Epithelial cell of proximal tubule (primary cell): ENCODE data around the gene PGRMC2. TPM values are rescaled to one million over a fixed set of nuclear protein-coding genes. Genes with fewer than 3 reads are reported as not detected.

Source experiments
- DNase-seq: peaks from one replicate; pipeline ENCODE4 v3.0.0-alpha.2; 2011; ENCODE audit warnings: low read depth
- H3K4me3 ChIP-seq: 2 replicates; pipeline ENCODE4 v1.5.1; 2011; ENCODE audit warnings: low read depth, mild to moderate bottlenecking, low read length
- total RNA-seq: library from RNA; depleted of rRNA; stranded (reverse); fragments of >200 nt; gene quantifications from 2 replicates; pipeline ENCODE4 v1.2.3, GENCODE V29; 2015
- TF ChIP-seq, protein P1 (sequence below): conservative IDR thresholded peaks from 2 replicates; pipeline ENCODE4 v1.5.1; 2012; ENCODE audit warnings: low read depth, mild to moderate bottlenecking, low read length

Gene PGRMC2
- total RNA-seq, 1 donor from 2014 or later = 7.7 TPM

DNA sequence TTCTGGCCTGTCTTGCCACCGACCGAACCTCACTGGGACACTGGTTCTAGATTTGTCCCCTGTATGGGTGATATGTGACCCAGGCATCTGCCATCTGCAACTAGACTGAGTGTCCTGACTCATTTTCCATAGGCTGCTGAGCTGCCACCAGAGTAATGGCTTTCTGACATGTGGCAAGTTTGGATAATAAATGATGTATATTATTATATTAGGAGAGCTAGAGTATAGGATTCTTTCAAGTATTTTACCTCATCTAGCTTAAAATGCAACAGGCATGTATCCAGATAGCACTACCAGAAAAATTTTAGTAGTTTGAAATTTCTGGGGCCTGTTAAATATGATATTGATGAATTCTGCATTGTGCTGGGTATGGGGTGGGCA, 15.8 kb upstream of the PGRMC2 start:
- no peak for DNase-seq
- H3K4me3 ChIP-seq = no peak overlapping the region
- TF ChIP-seq, protein P1, sequence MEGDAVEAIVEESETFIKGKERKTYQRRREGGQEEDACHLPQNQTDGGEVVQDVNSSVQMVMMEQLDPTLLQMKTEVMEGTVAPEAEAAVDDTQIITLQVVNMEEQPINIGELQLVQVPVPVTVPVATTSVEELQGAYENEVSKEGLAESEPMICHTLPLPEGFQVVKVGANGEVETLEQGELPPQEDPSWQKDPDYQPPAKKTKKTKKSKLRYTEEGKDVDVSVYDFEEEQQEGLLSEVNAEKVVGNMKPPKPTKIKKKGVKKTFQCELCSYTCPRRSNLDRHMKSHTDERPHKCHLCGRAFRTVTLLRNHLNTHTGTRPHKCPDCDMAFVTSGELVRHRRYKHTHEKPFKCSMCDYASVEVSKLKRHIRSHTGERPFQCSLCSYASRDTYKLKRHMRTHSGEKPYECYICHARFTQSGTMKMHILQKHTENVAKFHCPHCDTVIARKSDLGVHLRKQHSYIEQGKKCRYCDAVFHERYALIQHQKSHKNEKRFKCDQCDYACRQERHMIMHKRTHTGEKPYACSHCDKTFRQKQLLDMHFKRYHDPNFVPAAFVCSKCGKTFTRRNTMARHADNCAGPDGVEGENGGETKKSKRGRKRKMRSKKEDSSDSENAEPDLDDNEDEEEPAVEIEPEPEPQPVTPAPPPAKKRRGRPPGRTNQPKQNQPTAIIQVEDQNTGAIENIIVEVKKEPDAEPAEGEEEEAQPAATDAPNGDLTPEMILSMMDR = no peak

DNA sequence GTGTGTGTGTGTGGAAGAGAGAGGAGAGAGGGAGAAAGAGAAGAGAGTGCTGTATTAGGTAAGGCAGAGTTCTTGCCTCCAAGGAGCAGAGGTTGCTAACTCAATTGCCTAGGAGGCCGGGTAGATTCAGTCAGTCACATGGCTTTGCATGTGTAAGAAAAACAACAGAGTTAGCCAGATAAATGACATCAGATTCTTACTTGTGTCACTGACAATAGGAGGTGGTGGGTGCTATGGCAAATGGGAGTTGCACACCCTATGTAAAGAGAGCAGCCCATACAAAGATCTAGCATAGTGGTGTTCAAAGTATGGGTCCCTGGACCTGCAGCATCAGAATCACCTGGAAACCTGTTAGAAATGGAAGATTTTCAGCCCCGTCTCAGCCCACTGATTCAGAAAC, 14.4 kb upstream of the PGRMC2 start:
- DNase-seq = no peak
- no peak overlapping the region for H3K4me3 ChIP-seq
- TF ChIP-seq, protein P1 = no peak

DNA sequence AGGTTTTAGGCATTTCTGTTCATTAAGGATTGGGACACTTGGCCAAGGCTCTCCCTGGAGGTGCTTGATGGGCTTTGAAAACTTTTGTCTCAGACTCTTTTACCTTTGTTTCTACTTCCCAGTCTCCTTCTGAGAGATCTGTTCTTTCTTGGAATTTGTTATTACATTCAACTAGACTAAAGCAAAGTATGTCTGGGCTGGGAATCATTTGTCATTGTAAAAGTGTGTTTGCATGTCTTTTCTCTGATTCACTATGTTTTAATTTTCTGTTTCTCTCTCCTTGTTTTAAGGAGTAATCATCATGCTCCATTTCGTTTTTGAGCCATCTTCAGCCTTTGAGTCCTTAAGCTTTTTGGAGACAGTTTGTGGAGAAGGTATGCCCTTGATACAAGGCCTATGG, 12.2 kb upstream of the PGRMC2 start:
- TF ChIP-seq, protein P1 = no peak
- DNase-seq = no peak
- H3K4me3 ChIP-seq = no peak overlapping the region

DNA sequence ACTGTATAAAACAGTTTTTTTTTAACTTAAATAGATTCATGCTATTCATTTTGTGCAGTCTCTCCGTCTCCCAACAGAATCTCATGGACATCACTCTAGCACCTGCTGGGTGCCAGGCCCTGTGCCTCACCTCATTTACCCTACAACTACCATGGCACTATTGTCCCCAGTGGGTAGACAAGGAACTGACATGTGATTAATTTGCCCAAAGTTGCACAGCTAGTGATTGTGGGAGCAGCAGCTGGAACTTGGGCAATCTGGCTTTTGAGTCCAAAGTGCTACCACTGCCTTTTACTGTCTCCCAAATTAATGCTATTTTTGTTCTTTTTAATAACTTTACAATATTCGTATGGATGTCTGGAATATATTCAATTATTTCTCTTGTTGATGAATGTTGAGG, 11.2 kb upstream of the PGRMC2 start:
- TF ChIP-seq, protein P1 = no peak
- no peak for DNase-seq
- no peak overlapping the region for H3K4me3 ChIP-seq

DNA sequence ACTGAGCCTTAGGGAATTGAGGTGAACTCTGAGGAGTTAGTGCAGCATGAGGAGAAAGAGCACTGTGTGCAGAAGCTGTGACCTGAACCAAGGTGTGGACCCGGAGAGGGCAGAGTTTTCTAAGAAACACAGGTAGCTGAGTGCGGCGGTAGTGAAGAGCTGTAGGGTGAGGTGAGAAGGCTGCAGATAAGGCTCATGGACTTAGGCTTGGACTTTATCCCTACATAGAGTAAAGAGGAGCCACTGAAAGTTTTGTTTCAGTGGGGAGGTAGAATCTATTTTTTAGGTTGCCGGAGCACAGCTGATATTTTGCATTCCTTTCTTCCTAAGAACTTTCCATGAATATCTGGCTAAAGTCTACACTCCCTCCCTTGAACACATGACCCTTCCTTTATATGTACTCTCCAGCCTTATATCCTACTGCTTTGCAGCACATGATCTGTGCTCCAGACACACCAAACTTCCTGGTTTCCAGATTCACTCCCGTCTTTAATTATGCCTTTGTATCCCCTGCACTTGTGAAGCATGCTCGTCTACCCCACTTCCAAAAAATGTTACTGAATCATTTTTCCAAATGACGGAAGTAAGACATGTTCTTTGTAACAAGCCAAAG, 10.6 kb upstream of the PGRMC2 start:
- TF ChIP-seq, protein P1 = no peak
- H3K4me3 ChIP-seq = no peak overlapping the region
- DNase-seq = no peak

DNA sequence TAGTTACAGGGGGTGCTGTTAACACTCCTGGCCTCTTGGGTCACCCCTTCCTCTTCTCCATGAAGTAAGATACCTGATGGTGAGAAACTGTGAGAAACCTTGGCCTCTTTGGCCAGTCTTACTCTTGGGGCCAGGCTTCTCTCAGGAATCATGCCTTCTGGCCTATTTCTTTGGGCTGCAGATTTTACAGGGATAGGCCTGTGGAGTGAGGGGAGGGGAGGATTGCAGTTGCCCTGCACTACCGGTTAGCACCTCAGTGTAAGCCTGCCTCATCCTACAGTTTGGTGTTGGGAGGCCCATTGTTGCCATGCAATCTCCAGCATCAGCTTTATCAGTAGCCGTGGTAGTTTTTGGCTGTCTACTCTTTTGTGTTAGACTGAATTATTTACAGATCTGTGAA, 7.6 kb upstream of the PGRMC2 start:
- H3K4me3 ChIP-seq = no peak overlapping the region
- DNase-seq = no peak

GRCh38 chr4:128294464-128294863, 6.9 kb upstream of the PGRMC2 start:
- no peak for DNase-seq
- no peak overlapping the region for H3K4me3 ChIP-seq
- TF ChIP-seq, protein P1 = no peak

More for the DNA sequence above, 7.6 kb upstream of the PGRMC2 start:
- TF ChIP-seq, protein P1 = no peak
